Measurements from ENCODE around the gene CCDC63.

The CCDC63 gene

DNA sequence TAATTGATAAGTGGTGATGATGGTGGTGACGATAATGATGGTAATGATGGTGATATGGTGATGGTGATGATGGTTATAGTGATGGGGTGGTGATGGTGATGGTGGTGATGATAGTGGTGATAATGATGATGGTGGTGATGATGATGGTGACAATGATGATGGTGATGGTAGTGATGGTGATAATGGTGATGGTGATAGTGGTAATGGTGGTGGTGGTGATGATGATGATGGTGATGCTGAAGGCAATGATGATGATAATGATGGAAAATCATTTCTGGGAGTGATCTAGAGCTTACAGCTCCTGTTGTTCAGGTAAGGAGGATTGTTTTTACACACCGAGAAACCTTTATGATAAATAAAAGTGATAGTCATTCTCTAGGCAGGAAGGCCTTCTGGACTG, 33.9 kb downstream of the CCDC63 start:
- H3K9me3 ChIP-seq (ENCODE audit: control insufficient read depth, insufficient read depth, low read length), result no peaks in the 10 kb centered on the region
- H3K36me3 ChIP-seq (ENCODE audit: insufficient read depth, low read length), result no peaks in the 10 kb centered on the region
- no peaks in the 10 kb centered on the region for H3K4me1 ChIP-seq (ENCODE audit: insufficient read depth, low read length)
- no peak overlapping the region for H3K9ac ChIP-seq (ENCODE audit: low read depth, low read length)

DNA sequence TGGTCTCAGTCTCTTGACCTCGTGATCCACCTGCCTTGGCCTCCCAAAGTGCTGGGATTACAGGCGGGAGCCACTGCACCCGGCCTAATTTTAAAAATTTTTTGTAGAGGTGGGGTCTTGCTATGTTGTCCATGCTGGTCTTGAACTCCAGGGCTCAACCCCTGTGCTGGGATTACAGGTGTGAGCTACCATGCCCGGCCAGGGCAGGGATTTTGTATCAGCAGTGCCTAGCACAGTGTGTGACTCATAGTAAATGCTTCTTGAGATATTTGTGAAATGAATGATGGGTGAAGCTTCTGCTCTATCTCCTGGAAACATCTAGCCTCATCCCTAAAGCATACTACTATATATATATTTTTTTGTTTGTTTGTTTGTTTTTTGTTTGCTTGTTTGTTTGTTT, 36.5 kb downstream of the CCDC63 start:
- H3K9ac ChIP-seq (ENCODE audit: low read depth, low read length), result no peak overlapping the region
- no peaks in the 10 kb centered on the region for H3K9me3 ChIP-seq (ENCODE audit: control insufficient read depth, insufficient read depth, low read length)

DNA sequence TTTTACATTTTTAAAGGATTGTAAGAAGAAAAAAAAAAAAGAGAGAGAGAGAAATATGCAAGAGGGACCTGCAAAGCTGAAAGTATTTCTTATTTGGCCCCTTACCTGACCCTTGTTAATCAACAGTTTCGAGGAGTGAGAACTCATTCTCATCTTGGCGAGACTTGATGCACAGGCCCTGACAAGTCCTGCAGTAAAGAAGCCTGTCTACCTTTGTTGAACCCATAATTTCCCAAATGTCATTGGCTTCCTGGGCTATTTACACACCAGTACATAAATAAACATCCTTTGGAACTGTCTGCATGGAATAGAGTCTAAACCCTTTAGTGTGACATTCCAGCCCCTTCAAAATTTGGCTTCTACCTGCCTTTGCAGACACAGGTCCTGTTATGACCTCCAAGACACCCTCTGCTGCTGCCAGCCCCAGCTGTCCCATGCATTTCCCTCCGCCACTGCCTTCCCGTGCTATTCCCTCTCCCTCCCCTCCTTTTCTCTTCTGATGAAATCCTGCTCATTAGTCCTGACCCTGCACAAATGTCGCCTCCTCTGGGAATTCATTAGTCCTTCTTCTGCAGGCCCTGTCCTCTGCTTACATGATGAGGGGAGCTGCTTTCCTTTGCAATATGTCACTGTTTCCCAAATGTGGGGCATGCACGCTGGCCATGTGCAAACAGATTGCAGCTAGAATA, 38.5 kb downstream of the CCDC63 start:
- Histone ChIP-seq H3K36me3 (ENCODE audit: insufficient read depth, low read length) (no peaks in the 10 kb centered on the region), H3K9me3 (ENCODE audit: control insufficient read depth, insufficient read depth, low read length) (no peaks in the 10 kb centered on the region), H3K4me1 (ENCODE audit: insufficient read depth, low read length) (no peaks in the 10 kb centered on the region), H3K9ac (ENCODE audit: low read depth, low read length) (no peak overlapping the region)

More for the DNA sequence above, 36.5 kb downstream of the CCDC63 start:
- Histone ChIP-seq H3K36me3 (ENCODE audit: insufficient read depth, low read length) (no peaks in the 10 kb centered on the region), H3K4me1 (ENCODE audit: insufficient read depth, low read length) (no peaks in the 10 kb centered on the region)

DNA sequence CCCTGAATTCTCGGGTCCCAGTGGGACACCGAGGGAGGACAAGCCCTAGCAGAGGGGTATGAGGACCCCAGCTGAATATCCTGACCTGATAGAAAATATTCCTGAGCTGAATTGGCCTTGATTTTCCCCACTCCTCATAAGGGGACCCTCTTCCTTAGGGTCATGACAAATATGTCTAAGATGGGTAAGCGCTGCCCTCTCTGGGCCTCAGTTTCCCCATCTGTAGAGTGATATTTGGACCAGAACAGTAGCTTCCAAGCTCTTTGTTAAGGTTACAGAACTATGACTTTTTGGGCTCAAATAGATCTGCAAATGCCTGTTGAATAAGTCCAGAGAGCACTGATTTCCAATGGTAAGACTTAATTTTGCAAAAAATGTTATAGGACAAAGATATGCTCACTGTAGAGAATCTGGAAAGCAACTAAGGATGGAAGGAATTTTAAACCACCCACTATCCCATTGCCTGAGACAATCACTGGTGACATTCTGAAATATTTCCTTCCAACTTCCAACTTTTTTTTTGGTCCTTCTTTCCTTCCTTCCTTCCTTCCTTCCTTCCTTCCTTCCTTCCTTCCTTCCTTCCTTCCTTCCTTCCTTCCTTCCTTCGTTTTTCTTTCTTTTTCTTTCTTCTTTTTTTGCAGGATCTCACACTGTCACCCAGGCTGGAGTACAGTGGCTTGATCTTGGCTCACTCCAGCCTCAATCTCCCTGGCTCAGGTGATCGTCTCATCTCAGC, 41.6 kb downstream of the CCDC63 start:
- no peak overlapping the region for H3K9ac ChIP-seq (ENCODE audit: low read depth, low read length)
- H3K9me3 ChIP-seq (ENCODE audit: control insufficient read depth, insufficient read depth, low read length), result no peaks in the 10 kb centered on the region
- no peaks in the 10 kb centered on the region for H3K36me3 ChIP-seq (ENCODE audit: insufficient read depth, low read length)
- peaks cover 7% of the 10 kb centered on the region for H3K4me1 ChIP-seq (ENCODE audit: insufficient read depth, low read length)

DNA sequence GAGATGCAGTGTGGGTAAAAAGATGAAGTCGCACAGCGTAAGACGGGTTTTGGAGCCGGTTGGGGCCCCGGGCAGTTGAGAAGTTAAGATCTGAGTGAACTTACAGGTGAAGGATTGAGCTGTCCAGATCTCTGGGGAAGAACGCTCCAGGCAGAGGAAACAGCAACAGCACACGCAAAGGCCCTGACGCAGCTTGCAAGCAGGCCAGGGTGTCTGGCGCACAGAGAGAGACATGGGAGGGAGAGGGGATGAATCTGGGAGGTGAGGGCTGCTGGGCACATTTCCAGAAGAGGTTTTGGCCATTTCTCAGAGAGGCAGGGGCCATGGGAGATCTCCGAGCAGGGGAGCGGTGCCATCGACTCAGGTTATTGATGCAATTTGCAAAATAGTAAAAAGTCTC, 42.6 kb downstream of the CCDC63 start:
- peaks cover 9% of the 10 kb centered on the region for H3K4me1 ChIP-seq (ENCODE audit: insufficient read depth, low read length)
- H3K9ac ChIP-seq (ENCODE audit: low read depth, low read length), result no peak overlapping the region
- no peaks in the 10 kb centered on the region for H3K9me3 ChIP-seq (ENCODE audit: control insufficient read depth, insufficient read depth, low read length)
- no peaks in the 10 kb centered on the region for H3K36me3 ChIP-seq (ENCODE audit: insufficient read depth, low read length)

DNA sequence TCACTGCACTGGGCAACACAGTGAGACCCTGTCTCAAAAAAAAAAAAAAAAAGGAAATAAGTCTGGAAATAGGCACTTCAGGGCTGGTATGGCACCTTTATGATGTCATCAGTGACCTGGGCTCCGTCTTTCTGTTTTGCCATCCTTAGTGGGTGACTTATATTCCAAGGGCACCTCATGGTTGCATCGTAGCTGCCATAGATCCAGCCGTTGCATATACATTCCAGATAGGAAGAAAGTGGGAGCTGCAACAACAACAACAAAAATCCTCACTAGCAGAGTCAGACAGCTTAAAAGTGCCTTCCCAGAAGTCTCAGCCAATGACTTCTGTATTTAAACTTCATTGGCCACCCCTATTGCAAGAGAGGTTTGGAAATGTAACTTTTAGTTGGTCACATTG, 47.2 kb downstream of the CCDC63 start:
- no peak overlapping the region for H3K9ac ChIP-seq (ENCODE audit: low read depth, low read length)
- no peaks in the 10 kb centered on the region for H3K36me3 ChIP-seq (ENCODE audit: insufficient read depth, low read length)
- peaks cover 9% of the 10 kb centered on the region for H3K4me1 ChIP-seq (ENCODE audit: insufficient read depth, low read length)
- no peaks in the 10 kb centered on the region; the same call in 1 of the 2 replicates for H3K9me3 ChIP-seq (ENCODE audit: control insufficient read depth, insufficient read depth, low read length)

DNA sequence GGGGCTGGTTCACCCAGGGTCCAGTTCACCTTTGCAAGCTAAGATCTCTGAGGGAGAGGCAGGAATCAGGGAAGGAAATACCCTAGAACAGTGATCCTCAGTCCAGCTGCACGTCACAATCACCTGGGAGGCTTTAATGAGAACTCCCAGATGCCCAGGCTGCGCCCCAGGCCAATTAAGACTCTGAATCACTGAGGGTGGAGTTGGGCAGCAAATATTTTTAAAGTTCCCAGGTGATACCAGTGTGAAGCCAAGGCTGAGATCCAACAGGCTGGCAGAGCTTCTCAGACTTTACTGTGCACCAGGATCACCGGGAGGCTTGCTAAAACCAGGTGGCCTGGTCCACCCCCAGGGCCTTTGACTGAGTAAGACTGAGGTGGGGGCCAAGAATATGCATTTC, 49.8 kb downstream of the CCDC63 start:
- no peaks in the 10 kb centered on the region; the same call in 1 of the 2 replicates for H3K9me3 ChIP-seq (ENCODE audit: control insufficient read depth, insufficient read depth, low read length)
- no peaks in the 10 kb centered on the region for H3K36me3 ChIP-seq (ENCODE audit: insufficient read depth, low read length)
- H3K4me1 ChIP-seq (ENCODE audit: insufficient read depth, low read length), result peaks cover 9% of the 10 kb centered on the region
- H3K9ac ChIP-seq (ENCODE audit: low read depth, low read length), result no peak overlapping the region

DNA sequence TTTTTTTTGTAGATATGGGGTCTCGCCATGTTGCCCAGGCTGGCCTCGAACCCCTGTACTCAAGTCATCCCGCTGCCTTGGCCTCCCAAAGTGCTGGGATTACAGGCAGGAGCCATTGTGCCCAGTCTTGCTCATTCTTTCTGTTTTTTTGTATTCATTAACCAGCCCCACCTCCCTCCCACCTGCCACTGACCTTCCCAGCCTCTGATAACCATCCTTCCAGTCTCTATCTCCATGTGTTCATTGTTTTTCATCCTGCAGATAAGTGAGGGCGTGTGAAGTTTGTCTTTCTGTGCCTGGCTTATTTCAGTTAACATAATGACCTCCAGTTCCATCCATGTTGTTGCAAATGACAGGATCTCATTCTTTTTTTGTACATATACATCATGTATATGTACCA, 54.6 kb downstream of the CCDC63 start:
- no peaks in the 10 kb centered on the region for H3K36me3 ChIP-seq (ENCODE audit: insufficient read depth, low read length)
- H3K9me3 ChIP-seq (ENCODE audit: control insufficient read depth, insufficient read depth, low read length), result no peaks in the 10 kb centered on the region
- H3K9ac ChIP-seq (ENCODE audit: low read depth, low read length), result no peak overlapping the region
- H3K4me1 ChIP-seq (ENCODE audit: insufficient read depth, low read length), result no peaks in the 10 kb centered on the region

DNA sequence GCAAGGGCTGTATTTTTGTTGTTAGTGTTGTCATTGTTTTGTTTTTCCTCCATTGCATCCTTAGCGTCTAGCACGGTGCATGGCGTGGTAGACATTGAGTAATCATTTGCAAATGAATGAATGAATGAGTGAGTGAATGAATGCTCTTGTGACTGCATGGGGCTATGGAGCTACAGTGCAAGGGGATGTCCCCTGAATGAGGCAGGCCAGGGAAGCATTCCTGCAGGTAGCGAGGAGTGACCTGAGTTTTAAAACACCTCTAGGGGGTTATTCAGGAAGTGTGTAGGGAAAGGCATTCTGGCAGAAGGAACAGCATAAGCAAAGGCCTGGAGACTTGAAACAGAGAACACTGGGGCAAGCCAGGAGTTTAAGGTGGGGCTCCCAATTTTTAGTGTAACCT, 56.7 kb downstream of the CCDC63 start:
- no peaks in the 10 kb centered on the region for H3K9me3 ChIP-seq (ENCODE audit: control insufficient read depth, insufficient read depth, low read length)
- no peak overlapping the region for H3K9ac ChIP-seq (ENCODE audit: low read depth, low read length)
- no peaks in the 10 kb centered on the region for H3K36me3 ChIP-seq (ENCODE audit: insufficient read depth, low read length)
- no peaks in the 10 kb centered on the region for H3K4me1 ChIP-seq (ENCODE audit: insufficient read depth, low read length)

DNA sequence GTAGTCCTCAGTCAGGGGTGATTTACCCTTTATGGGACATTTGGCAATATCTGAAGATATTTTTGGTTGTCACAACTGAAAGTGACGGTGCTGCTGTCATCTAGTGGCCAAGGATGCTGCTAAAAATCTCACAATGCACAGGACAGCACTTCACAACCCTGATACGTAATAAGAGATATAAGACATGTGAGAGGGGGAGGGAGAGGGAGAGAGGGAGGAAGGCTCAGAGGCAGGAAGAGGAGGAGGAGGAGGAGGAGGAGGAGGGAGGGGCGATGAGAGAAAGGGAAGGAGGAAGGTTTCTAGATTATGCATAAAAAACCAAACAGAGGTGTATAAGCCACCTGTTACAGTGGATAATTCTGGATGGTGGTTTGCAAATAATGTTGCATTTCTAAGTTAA, 59.3 kb downstream of the CCDC63 start:
- Histone ChIP-seq H3K9me3 (ENCODE audit: control insufficient read depth, insufficient read depth, low read length) (no peaks in the 10 kb centered on the region), H3K4me1 (ENCODE audit: insufficient read depth, low read length) (no peaks in the 10 kb centered on the region), H3K36me3 (ENCODE audit: insufficient read depth, low read length) (no peaks in the 10 kb centered on the region), H3K9ac (ENCODE audit: low read depth, low read length) (no peak overlapping the region)

DNA sequence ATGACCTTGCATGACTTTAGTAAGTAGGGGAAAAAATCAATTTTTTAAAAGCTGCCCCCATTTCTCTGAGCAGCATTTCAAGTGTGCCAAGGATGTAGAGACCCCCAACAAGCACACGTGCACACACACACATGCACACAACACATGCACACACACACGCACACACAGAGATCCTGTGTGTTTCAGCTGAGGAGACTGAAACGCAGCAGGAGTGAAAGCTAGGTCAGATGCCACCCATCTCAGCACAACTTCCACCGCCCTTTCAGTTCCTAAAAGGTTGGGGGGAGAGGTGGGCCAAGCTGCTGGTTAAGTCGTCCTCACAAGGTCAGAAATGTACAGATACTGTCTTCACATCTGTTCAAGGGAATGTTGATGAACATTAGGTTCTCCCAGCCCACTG, 59.7 kb downstream of the CCDC63 start:
- Histone ChIP-seq H3K9me3 (ENCODE audit: control insufficient read depth, insufficient read depth, low read length) (no peaks in the 10 kb centered on the region), H3K4me1 (ENCODE audit: insufficient read depth, low read length) (no peaks in the 10 kb centered on the region), H3K9ac (ENCODE audit: low read depth, low read length) (no peak overlapping the region), H3K36me3 (ENCODE audit: insufficient read depth, low read length) (no peaks in the 10 kb centered on the region)

DNA sequence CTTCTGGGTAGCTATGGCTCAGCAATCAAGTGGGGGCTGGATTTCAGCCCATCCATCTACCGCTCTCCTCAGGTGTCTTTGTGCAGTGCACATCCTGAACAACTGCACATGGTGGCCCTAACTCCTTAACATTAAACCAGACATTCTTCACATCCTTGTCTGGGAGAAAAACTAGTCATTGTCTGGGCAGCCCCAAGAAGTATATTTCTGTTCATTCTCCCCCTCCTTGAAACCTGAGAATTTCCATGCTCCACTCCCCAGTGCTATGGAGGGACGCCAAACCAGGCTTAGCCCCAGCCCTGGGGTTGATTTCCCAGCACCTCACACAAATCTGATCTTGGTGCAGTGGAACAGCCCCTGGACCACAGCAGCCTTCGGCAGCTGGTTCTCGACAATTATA, 60.2 kb downstream of the CCDC63 start:
- Histone ChIP-seq H3K9ac (ENCODE audit: low read depth, low read length) (no peak overlapping the region), H3K4me1 (ENCODE audit: insufficient read depth, low read length) (no peaks in the 10 kb centered on the region), H3K9me3 (ENCODE audit: control insufficient read depth, insufficient read depth, low read length) (no peaks in the 10 kb centered on the region), H3K36me3 (ENCODE audit: insufficient read depth, low read length) (no peaks in the 10 kb centered on the region)

DNA sequence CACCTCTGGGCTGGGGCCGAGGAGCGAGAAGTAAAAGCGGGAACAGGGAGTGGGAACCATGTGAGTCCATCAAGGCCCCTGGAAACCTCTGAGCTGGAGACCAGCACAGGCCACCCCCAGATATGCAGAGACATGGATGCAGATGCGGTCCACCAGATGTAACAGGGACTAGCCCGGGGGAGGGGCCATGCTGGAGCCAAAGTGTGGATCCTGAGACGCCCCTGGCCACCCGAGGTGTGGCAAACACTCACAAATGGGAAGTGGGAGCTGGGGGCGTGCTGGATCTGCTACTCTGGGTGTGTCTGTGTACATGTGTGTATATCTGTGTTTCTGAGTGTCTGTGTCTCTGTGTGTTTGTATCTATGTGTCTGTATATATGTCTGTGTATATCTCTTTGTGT, 60.8 kb downstream of the CCDC63 start:
- Histone ChIP-seq H3K9me3 (ENCODE audit: control insufficient read depth, insufficient read depth, low read length) (no peaks in the 10 kb centered on the region), H3K36me3 (ENCODE audit: insufficient read depth, low read length) (no peaks in the 10 kb centered on the region), H3K4me1 (ENCODE audit: insufficient read depth, low read length) (no peaks in the 10 kb centered on the region), H3K9ac (ENCODE audit: low read depth, low read length) (no peak overlapping the region)

DNA sequence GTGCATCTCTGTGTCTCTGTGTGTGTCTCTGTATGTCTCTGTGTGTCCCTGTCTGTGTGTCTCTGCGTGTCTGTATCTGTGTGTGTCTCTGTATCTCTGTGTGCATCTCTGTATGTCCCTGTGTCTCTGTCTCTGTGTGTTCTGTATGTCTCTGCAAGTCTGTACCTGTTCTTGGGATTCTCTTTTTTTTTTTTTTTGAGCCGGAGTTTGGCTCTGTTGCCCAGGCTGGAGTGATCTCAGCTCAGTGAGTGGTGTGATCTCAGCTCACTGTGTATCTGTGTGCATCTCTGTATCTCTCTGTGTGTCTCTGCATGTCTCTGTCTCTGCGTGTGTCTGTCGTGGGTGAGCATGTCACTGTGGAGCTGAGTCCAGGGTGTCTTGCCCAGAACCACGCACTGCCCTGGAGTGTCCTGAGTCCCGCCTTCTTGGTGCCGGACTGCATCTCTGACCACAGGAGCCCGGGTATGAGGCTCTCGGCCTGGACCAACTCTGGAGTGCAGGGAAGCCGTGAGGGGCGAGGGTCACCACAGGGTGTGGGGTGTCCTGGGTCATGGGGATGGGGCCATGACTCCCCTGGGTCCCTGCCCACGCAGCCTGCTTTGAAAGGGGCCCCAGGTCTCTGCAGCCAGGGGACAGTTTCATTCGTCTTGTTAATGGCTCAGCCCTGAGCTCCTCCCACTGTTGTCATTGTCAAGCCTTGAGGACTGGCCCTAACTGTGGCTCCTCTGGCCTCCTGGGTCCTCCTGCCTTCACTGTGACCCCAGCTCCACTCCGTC, 61.8 kb downstream of the CCDC63 start:
- Histone ChIP-seq H3K4me1 (ENCODE audit: insufficient read depth, low read length) (no peaks in the 10 kb centered on the region; the same call in 1 of the 2 replicates), H3K36me3 (ENCODE audit: insufficient read depth, low read length) (no peaks in the 10 kb centered on the region), H3K9me3 (ENCODE audit: control insufficient read depth, insufficient read depth, low read length) (no peaks in the 10 kb centered on the region), H3K9ac (ENCODE audit: low read depth, low read length) (no peak overlapping the region)

DNA sequence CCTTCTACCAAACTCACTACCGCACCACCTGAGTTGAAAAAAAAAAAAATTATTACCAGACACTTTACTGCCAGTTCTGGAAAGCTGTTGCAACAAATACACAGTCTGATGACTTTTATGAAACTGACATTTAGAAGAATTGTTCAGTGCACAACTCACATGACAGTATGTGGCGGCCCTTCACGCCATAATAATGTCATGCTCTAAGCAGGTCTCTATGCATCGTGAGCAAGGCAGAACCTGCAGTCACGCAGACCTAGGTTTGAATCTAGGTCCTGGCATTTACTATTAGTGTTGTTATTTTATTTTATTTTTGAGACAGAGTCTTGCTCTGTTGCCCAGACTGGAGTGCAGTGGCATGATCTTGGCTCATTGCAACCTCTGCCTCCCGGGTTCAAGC, 65.5 kb downstream of the CCDC63 start:
- H3K9ac ChIP-seq (ENCODE audit: low read depth, low read length), result no peak overlapping the region
- no peaks in the 10 kb centered on the region for H3K36me3 ChIP-seq (ENCODE audit: insufficient read depth, low read length)
- no peaks in the 10 kb centered on the region for H3K9me3 ChIP-seq (ENCODE audit: control insufficient read depth, insufficient read depth, low read length)
- peaks cover under 1% of the 10 kb centered on the region; the same call in 1 of the 2 replicates for H3K4me1 ChIP-seq (ENCODE audit: insufficient read depth, low read length)

Data from ES-I3 (cell line).